CD4-positive, alpha-beta T cell treated with Interleukin-17A for 4 hours (primary cell): ENCODE measurements around the gene NPL.
A peak's percentile ranks its signal among the peaks of the same experiment; 100 is the strongest.

Source experiments
- DNase-seq: peaks from one replicate; pipeline ENCODE4 v3.0.0-alpha.2; 2020; ENCODE audit warnings: mixed read lengths

Gene NPL, protein sequence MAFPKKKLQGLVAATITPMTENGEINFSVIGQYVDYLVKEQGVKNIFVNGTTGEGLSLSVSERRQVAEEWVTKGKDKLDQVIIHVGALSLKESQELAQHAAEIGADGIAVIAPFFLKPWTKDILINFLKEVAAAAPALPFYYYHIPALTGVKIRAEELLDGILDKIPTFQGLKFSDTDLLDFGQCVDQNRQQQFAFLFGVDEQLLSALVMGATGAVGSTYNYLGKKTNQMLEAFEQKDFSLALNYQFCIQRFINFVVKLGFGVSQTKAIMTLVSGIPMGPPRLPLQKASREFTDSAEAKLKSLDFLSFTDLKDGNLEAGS

DNA sequence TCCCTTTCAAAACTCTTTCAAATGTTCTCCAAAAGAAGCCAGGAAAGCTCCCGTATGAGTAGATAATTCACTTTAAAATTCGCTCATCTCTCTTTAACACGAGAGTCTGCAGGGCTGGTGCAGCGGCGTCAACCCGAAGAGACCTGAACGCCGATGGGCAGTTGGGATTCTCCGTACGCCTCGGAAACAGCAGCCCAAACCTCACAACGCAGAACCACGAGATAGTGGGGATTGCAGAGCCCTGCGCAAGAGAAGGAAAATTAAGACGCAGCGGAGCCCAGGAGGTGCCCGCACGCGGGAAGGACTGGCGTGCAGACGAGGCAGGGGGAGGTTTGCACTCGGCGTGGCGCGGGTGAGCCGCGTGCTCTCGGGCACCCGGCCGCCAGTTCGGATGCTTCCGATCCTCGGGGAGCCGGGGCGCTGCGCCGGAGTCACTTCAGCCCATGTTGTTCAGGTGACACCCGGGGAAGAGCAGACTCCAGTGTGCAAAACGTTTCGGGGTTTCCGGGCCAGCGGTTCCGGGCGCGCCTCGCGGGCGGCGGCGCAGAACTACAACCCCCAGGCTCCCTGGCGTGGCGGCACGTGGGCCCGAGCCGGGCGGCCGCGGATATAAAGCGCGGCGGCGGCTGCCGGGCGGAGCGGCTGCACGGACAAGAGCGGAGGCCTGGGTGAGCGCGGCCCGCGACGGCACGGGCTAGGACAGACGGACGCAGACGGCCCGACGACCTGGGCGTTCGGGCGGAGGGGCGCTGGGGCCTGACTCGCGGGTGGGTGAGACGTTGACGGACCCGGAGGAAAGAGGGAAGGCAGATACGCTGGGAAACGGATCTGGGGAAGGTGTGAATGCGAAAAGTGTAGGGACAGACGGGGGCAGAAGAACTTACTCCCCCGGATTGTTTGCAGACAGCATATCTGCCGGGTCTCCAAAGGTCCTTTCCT, at the start of gene NPL:
Gene NPL (plus strand): TSS at position 636 of the 939 bp plus-strand sequence. CDS start 4,599 bp downstream, outside the sequence.
- peak; percentile 91 for DNase-seq

DNA sequence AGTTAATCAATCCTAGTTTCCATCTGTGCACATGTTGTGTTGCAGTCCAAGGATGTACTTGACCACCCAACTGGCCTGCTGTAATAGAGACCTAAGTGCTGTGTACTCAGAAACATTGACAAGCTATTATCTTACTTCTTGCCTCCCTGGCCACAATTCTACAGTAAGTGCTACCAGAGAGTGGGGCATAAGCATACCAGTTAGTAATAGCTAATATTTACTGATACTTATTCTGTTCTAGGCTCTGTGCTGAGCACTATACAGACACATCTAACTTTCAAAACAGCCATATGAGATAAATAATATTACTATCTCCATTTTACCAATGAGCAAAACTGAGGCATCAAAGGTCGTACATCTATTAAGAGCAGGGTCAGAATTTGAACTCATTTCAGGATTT, 49.5 kb upstream of the NPL start:
- no peak for DNase-seq

DNA sequence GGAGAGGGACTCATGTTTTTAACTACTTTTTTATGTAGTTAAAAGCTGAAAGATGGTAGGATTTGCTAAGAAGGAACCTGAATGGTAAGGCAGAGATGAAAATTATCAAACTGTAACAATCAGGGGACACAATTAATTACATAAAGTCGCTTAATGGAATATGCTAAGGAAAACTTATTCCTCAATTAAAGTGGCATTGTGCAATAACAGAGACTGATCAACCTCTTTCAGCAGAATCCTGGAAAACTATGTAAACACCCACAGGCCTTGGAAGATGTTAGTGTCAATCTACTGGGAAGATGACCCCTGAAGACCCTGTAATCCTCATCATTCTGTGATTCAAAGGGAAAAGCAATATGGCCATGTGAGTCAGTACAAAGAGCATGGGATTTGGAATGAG, 46.8 kb upstream of the NPL start:
- DNase-seq: no peak

DNA sequence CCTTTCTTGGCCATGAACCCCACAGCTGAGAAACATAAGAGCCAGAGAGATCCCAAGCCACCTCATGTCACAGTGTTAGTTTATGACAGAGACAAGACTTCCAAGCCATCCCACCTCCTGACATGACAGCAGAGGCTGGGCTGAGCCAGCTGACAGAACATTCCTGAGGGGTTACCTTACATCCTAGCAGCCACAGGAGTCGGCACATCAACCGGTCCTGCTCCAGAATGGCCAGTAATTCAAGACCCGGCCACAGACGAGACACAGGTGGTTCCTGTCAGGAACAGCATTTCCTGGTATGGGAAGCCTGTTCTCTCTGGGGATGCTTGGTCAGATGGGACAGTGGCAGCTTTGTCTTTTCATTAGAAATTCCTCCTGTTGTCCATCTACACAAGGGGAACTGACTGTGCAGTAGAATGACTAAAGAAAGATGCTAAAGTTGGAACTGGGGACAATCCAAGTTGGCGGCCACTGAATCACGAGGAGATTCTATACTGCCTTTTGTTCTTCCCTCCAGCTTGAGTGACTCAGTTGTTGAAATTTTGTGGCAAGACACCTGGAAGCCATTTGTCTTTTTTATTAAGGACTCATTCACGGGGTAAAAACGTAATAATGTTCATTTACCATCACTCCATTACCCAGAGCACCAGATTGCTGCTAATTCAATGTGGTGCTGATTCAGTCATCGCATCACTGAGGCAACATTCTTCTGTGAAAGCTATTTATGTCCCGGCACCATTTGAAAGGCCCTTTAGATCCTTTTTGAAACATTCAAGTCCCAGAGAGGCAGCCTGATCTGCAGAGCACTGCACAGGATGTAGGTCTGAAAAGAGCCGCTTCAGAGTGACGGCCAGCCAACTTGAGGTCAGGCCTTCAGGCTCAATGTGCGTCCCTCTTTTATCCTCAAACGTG, 37.2 kb upstream of the NPL start:
- DNase-seq: no peak

DNA sequence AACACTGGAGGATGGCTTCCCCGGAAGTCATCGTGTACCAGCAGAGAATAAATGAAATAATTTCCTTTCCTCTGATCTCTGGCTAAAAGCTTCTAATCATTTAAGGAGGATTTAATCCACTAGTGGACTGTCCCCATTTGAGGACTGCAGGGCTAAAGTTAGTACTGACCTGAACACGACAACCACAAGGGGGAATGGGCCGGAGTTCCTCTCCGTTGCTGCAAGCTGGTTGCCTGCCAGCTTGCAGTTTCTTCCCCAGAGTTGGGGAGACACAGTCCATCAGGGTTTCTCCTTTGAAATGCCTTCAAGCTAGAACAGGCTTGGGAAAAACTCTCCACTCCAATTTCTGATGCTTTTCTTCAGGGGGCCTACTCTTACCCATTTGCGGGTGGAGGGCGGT, 35.5 kb upstream of the NPL start:
- DNase-seq: no peak

DNA sequence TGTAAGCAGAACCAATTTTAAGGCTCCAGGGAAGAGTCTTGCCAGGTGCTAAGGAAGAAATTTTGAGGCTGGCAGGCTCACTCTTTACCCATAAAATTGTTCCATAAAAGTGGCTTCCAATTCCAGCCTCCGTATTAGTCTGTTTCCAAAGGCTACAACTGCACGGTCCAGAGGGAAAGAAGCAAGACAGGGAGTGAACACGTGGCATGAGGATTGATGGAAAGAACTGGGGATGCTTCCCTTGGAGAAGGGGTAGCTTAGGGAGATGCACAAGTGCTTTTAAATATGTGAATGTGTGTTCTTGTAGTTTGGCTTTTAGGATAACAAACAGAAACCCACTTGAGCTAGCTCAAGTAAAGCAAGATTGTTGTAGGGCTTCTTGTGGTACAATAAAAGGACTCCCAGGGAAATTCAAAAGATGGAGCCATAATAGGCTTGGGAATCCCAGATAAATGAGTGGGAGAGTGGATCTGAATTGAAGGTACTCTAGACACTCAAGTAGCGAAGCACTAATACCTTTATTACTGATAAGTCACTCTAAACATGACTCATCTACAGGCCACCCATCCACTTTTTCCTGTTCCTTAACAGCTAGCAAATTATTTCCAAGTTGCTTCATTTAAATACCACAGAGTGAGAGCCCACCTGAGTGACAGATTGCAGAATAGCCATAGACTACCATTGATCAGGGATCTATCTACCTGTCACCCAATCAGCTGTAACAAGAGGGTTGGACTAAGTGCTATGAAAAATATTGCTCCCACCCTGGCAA, 34.8 kb upstream of the NPL start:
- no peak for DNase-seq

DNA sequence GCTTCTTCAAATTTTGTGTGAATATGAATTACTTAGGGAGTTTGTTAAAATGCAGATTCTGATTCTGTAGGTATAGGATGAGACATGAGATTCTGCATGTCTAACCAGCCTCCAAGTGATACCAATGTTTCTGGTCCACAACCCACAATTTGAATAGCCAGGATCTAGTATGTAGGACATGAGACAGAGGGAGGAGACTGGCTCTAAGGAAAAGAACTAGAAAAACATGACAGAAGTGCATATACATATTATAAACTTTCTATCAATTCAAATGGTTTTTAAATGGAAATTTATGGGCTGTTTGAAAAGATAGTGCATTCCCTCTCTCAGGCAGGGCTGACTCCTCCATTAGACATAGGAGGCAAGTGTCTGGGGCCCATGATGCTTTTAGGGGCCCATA, 33.9 kb upstream of the NPL start:
- no peak for DNase-seq

DNA sequence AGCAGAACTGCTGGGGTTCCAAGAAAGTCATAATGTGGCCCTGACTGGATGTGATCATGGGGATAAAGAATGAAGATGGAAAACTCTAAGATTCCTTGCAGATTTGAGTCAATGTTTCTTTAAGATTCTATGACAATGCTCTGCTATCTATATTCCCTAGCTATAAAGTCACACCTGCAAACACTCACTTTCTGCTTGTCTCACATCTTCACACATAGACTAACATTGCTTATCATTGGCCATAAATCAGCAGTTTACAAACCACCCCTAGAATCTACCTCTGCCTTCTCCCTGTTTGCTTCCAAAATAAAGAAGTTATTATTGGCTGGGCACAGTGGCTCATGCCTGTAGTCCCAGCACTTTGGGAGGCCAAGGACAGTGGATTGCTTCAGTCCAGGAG, 33.1 kb upstream of the NPL start:
- no peak for DNase-seq

DNA sequence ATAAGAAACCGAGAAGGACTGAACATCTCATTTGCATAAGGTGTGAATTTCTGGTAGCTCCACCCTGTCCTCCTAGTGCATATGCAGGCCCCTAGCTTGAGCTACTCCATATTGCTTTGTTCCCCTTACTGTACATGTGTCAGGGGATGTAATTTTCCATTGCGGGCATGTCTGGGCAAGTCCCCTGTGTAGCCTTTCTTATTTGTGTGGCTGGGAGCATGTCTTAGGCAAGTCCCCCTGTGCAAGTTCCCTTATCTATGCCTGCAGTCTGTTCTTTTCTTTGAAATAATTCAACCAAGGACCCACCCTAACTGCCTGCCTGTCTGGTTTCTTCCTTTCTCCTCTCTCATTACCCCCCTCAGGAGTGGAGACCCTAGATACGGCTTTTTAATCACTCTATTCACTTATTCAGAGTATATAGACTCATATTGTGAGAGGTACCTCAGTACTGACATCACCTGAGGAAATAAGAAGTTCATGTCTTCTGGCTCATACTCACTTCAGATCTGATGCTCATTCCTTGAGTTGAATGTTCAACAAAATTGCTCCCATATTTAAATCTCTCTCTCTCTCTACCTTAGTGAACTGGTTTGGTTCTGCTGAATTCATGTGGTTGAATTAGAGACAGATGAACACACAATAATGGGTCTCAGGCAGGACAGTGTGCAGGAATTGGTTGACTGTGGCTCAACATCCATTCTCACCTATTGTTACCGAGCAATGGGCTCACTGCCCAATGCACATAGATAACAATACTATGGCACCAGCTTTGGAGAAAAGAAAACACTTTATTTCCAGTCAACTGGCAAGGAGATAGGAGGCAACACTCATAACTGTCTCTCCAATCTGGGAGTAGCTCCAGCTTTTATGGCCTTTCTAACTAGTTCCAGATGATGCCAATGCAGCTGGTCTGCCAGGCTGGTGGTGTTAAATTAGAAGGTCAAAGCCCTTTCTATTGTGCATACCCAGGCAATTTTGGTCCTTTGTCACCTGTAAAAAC, 27.9 kb upstream of the NPL start:
- no peak for DNase-seq

DNA sequence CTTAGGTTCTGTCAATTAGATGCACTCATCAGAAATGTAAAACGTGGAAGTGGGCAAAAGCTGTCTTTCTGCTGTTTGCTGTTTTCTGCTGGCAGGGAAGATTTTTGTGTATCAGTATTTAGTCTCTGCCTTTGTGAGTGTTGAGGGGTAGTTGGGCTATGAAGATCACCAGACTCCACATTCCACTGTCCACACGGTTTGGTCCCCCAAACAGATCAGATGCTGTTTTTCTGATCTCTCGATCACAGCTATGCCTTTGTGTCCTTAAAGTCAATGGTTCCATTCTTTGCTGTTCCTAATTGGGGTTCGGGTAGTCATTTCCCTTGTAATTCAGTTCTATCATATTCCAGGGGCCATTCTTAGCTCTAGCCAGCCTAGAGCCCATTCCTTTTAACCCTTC, 27.0 kb upstream of the NPL start:
- no peak for DNase-seq

DNA sequence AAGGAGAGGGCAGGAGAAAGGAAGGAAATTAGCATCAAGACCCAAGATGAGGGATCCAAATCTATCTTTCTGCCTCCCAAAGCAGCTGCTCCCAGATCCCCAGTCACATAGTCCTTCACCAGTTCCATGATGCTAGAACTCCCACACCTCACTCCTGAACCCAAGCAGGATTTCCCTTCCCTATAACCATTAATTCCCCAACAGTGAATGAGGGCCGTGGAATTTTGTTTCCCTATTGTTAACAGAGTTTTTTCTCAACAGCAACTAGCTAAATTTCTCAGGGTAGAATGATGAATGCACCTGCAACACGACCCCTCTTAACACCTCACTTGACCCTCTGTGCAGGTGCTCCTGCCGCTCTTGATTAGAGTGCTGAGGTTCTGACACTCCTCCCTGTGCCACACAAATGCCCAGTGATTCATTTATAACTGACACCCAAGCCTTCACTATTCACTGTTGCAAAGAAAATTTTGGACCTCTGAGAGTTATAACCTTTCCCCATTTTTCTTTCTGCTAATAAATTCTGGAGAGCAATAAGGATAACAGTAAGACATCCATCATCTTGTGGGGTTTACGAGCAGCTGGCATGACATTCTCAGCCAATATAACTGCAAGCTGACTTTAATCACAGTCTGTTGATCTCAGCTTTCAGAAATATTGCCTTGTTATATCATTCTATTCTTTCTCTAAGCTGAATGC, 25.4 kb upstream of the NPL start:
- DNase-seq: no peak

DNA sequence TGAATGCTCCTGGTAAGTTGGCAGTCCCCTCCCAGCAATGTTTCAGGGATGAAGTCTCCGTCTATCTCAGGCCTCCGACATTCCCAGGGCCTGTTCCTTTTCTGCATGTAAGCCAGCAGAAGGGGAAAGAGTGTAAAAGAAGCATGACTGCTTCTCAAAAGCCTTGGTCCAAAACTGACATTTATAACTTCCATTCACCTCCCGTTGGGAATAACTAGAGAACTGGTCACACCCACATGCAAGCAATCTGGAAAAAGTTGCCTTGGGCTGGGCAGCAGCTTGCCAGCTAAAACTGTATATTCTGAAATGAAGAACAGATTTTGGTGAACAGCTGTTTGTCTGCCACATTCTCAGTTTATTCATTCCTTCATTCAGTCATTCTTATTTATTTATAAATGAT, 24.2 kb upstream of the NPL start:
- no peak for DNase-seq

DNA sequence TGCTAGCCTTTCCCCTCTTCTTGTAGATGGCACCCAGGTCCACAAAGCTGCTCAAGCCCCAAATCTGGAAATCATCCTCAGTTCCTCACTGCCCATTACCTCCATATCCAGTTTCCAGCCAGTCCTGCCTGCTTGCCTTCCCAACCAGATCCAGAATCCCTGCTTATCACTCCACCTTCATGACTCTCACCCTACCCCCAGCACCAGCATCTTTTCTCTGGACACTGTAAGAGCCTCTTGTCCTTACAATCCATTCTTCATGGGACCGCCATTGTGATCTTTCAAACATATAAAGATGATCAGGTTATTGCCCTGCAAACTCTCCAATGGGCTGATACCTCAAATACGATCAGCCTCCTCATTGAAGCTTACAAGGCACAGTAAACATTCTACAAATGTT, 23.5 kb upstream of the NPL start:
- no peak for DNase-seq

DNA sequence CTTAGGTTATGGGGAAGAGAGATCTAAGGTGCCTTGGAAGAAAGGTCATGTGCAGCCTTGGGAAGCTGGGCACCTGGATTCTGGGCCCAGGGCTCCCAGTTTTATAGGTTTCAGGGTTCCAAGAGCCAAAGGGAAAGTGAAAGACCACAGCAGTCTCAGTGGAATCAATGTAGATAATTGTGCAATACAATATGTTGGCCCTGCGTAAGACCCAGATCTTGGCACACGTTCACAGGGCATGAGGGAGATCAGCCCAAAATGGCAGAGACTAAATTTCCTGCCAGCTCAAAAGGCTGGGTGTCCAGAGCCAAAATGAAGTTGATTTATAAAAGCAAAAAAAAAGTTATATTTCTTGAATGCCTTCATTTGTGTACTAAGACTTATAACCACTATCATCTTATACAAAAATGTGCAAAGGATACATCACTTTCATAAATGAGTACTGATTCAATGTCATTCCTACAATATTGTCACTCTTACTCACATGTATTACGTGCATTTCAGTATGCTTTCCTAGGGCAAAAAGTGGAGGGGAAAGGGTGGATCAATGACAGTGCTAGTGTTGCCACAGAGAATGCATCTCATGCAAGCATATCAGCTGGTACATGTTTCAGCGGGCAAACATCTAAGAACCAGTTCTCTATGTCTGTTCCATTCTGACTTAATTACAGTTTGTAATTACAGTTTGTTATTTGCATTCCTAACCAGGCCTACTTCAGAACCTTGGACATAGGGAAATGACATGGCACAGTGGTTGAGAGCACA, 22.5 kb upstream of the NPL start:
- DNase-seq: no peak

DNA sequence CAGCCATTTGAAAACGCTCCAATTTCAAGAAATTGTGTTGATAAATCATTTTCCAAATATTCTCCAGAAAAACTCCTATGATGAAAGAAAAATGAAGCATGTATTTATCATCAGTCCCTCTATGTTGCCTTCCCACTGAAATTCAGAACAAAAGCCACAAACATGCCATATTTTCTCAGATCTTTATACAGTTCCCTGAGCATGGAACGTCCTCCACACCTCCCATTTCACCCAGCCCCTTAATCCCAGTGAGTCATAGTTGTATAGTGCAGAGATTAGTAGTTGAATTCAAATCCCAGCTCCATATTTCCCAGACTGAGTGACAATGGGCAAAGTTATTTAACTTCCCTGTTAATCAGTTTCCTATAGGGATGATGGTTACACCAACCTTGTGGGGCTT, 20.6 kb upstream of the NPL start:
- no peak for DNase-seq

DNA sequence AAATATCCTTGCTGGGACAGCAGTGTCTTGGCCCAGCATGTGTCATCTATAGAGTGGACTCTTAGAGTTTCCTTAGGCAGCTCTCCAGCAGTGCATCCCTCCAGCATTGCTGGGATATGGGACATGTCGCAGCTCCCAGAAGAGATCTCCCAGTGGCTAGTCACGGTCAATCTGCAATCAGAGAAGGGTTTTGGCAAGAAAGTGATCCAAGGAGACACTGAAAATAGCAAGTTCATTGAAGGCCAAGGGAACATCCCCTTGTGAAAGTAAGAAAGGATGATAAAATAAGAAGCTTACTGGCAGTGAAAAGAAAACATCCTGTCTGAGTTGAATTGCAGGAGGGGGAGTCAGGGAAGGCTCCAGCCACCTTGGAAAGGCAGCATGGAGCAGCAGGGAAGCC, 19.3 kb upstream of the NPL start:
- DNase-seq: no peak

DNA sequence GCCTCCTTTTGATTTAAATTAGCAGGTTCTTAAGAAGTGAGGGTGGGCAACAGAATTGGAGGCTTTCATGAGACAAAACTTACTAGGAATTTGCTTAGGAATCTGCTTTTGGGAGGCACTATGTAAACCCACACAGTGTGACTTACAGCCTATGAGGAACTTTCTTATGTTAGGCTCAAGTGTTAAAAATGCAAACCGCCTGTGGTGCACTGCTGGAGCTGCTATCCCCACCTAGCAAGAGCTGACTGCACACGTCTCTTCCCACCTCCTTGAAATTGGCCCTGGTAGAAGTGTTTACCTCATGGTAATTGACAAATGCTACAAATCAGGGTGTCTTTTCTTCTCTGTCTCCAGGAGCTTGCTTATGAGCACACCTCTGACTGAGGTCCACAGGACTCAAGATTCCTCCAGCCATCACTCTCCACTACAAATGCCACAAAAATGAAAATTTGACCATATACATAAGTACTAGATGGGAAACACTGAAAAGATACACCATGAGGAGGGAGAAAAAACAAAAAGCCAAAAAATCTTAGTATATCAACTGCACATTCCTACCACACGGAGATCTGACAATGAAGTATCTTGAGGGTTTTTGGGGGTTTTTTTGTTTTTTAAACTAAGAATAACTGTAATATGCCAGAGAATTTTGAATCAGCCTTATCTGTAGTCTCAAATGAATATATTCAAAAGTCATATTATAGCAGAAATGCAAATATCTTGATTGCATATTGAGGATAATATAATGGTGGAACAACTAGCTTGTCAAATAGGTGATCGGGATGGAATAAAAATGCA, 18.2 kb upstream of the NPL start:
- no peak for DNase-seq

DNA sequence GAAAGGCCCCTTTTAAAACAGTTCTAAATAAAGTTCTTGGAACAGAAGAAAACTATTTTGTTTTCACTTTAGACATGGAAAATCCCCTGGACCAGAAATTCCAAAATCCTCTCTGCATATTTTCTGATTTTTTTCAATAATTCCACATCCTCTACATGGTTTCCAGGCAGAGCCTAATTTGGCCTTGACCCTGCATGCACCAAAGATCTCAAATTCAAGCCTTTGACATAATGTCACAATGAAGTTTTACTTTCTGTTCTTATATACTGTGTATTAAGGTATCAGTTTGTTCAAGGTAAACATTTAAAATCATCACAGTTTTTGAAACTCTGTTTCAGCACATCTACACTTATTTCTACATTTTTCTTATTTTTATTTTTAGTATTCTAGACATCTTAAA, 12.2 kb upstream of the NPL start:
- no peak for DNase-seq

DNA sequence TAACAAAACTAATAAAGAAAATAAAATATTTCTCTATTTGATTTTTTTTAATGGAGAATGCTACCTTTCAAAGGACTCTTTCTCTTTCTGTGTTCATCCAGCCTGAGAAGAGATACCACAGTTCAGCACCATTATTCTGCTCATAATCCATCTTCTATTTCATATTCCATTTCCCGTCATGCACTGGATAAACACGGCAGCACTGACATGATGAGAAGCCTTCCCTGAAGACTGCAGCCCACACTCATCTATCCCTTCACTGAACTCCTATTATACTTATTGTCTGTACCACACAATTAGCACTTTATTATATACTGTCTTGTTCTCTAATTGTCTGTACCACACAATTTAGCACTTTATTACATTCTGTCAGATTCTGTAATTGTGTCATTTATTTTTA, 10.7 kb upstream of the NPL start:
- no peak for DNase-seq
